ENCODE measurements around the gene GM2A. TPM values are rescaled to one million over a fixed set of nuclear protein-coding genes. Genes with fewer than 3 reads are reported as not detected.

Gene GM2A
- total and polyA plus RNA-seq, 2 of the 13 experiments (the other 11 are each of a cell fraction or from before 2014, with no cell fraction given) = 14.6 to 29.6 TPM

GRCh38 chr5:151213803-151214613 is 39.0 kb upstream of the GM2A start (continued):
- TF ChIP-seq ZNF687 (CRISPR knock-in tag; IDR thresholded peaks at IDR 0.05) (peak; percentile 30; the same call in 1 of the 2 replicates), NFYB (CRISPR knock-in tag; IDR thresholded peaks at IDR 0.05) (peak; percentile 41; the same call in 1 of the 2 replicates), ISL2 (CRISPR knock-in tag; IDR thresholded peaks at IDR 0.05) (no peak), TAF1 (CRISPR knock-in tag; IDR thresholded peaks at IDR 0.05) (0 out of 2 replicates have a peak, but pooled peaks have one; percentile 16), PBX2 (CRISPR knock-in tag; IDR thresholded peaks at IDR 0.05) (no peak), ZNF691 (CRISPR knock-in tag; IDR thresholded peaks at IDR 0.05; ENCODE audit: borderline replicate concordance, low read depth) (no peak), KLF13 (CRISPR knock-in tag; IDR thresholded peaks at IDR 0.05) (no peak), HINFP (CRISPR knock-in tag; IDR thresholded peaks at IDR 0.05; ENCODE audit: low read depth) (no peak), ZNF816 (CRISPR knock-in tag; IDR thresholded peaks at IDR 0.05; ENCODE audit: borderline replicate concordance) (no peak), ZSCAN21 (CRISPR knock-in tag; IDR thresholded peaks at IDR 0.05; ENCODE audit: borderline replicate concordance) (0 out of 2 replicates have a peak, but pooled peaks have one; percentile 27), NFYC (CRISPR knock-in tag; IDR thresholded peaks at IDR 0.05) (peak; percentile 44; the same call in 1 of the 2 replicates), ZNF800 (CRISPR knock-in tag; IDR thresholded peaks at IDR 0.05) (no peak), NR2F2 (IDR thresholded peaks at IDR 0.05; ENCODE audit: borderline replicate concordance, low read depth) (no peak), HOXA3 (CRISPR knock-in tag; IDR thresholded peaks at IDR 0.05) (no peak), ZNF205 (CRISPR knock-in tag; IDR thresholded peaks at IDR 0.05) (no peak), U2AF2 (IDR thresholded peaks at IDR 0.05; ENCODE audit: low read depth, low read length) (no peak)
